Femur (tissue), 1 donor: ENCODE data around the gene ADGRA1.
A peak's percentile ranks its signal among the peaks of the same experiment; 100 is the strongest.
"Not testable (repeated sequence)": the region's sequence is repeated elsewhere in the genome, so short reads cannot be mapped to it uniquely, and the experiment has no call there.

Source experiments
- DNase-seq: peaks from one replicate; pipeline ENCODE4 v3.0.0-alpha.2; 2017

Gene ADGRA1

DNA sequence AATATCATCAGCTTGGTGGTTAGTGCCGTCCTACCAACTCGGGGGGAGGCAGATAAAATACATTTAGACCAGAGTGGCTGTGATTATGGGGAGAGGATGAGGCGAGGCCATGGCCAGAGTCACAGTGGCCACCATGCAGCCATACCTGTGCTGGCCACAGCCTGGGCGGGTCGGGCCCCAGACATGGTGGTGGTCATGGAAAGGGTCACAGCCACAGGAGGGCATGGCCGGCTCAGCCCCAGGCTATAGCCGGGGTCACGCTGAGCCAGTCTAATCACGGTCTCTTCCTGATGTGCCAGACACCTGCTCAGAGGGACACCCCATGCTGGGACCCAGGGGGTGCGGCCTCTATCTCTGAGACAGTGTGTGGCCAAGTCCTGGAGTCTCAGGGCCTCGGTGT is 10.2 kb downstream of the ADGRA1 start:
- no peak for DNase-seq

DNA sequence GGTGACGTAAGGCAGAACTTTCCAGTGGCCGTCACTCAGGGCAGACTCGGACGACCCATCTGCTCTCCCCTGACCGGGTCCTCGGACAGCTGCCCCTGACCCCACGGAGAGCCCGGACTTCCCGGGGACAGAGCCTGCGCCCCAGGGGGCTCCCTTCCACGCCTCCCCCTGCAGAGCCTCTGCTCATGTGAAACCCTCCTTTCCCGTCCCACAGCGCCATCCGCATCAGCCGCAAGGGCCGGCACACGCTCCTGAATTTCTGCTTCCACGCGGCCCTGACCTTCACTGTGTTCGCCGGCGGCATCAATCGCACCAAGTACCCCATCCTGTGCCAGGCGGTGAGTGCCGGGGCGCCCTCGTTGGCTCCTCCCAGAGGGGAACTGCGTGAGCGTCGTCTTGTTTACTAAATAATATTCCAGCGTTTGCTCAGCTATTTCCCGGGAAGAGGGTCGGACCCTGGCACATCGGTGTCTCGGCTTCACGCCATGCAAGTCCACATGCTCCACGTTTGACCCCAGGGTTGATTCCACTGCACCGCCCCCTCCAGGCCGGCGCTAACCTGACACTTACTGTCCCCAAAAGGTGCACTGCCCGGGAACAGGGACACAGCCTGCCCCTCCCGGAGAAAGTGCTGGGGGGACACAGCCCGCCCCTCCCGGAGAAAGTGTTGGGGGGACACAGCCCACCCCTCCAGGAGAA is 10.9 kb downstream of the ADGRA1 start:
- DNase-seq: no peak

DNA sequence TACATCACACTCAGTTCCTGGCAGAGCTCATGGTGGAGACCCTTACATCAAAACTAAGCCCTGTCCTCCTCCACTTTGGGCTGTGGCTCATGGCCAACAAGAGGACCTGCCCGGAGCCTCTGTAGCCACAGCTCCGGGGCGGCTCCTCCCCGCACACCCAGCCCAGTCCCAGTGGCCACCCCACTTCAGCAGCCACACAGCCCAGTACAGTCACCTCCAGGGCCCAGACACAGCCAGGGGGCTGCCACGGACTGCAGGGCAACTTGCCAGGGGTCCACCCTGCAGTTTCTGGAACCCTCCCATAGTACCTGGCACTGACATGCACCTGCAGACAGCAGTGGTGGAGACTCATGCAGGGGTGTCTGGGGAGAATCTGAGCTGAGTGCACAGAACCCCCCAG is 11.8 kb downstream of the ADGRA1 start:
- no peak for DNase-seq

DNA sequence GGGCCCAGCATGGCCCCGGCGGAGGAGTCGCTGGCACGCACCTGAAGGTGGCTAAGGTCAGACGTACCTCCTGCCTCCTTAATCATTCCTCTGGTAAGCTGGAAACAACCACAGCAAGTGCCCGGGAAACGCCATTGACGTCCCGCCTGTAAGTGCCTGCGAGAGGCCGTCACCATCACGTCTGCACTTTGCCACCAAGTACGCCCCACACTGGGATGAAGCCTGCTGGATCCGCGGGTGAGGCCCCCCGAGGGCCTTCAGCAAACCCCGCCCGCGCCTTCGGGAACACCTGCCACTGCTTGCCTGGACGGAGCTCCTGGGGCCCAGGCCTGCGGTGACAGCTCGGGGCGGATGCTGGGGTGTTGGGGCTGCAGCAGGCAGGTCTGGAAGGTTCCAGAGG is 12.5 kb downstream of the ADGRA1 start:
- no peak for DNase-seq

GRCh38 chr10:133100706-133101415 is 13.1 kb downstream of the ADGRA1 start:
- DNase-seq: no peak

GRCh38 chr10:133101416-133101810 is 13.7 kb downstream of the ADGRA1 start:
- DNase-seq: no peak

- no peak for DNase-seq
Measured at GRCh38 chr10:133102415-133103095, 14.8 kb downstream of the ADGRA1 start.

- no peak for DNase-seq
Measured at GRCh38 chr10:133103311-133103910, 15.7 kb downstream of the ADGRA1 start.

DNA sequence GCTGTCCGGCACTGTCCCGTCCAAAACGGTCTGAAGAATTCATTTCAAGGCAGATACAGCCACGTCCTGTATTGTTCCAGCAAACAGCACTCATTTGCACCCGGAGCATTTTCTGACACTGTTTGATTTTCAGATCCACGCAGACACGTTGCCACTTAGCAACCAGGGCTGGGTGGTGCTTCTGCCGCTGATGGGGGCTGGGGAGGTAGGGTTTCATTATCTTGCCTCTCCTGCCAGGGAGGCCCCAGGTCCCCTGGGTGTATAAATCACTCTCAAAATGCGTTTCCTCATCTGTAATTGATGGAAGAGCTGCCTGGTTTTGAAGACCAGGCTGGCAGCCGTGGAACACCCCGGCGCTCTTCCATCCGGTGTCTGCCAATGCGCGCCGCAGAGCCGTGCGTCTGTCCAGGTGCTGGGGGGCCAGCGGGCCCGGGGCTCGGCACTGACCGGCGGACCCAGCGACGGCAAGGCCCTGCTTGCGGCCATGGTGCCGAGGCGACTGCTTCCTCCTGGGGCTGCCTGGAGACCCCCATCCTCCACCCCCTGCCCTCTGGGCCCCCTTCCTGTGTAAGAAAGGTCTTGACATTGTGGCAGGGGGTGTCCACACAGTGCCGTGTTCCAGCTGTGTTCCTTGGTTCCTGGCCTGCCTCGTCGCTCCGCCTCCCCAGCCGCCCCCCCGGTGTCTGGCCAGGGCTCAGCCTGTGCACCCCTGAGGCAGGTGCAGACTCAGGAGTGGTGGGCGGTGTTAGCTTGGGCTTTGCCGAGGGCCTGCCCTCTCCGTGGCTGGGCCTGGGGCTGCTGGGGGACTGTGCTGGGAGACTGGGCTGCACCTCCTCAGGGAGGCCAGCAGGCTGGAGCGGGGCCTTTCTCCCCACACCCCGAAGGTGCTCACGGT is 16.6 kb downstream of the ADGRA1 start:
- no peak for DNase-seq

GRCh38 chr10:133104963-133105640 is 17.4 kb downstream of the ADGRA1 start:
- peak; percentile 46 for DNase-seq

GRCh38 chr10:133105686-133106390 is 18.1 kb downstream of the ADGRA1 start:
- no peak for DNase-seq

DNA sequence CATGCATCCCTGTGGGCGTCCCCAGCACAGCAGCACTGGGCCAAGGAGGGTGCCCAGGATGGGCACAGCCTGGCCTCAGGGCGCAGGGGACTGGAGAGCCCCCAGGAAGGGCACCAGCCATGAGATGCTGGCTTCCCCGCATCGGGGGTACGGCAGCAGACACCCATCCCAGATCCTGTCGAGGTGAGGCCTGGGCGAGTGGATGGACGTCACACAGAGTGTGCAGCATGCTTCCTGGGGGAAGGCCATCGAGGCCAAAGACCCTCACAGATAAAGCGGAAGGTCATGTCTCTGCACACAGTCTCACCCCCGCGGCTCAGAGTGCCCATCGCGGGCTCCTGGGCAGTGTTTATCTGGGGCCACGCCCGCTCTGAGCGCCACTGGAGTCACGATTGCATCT is 18.8 kb downstream of the ADGRA1 start:
- DNase-seq: no peak

- DNase-seq: no peak
Measured at GRCh38 chr10:133107442-133107841, 19.7 kb downstream of the ADGRA1 start.

DNA sequence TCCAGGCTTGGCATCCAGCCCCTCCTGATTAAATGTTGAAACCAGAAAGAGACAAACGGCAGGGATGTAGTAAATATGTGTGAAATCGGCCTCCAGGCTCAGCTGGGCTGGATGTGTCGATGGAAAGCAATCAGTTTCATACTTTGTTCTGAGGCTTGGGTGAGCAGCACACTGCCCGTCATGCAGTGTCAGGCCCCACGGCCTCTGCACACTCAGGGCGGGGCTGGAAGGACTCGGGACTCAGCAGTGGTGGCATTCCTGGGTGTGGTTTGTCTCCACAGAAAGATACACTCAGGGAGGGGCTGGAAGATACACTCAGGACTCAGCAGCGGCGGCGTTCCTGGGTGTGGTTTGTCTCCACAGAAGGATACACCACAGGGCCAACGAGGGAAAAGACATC is 22.0 kb downstream of the ADGRA1 start:
- no peak for DNase-seq

DNA sequence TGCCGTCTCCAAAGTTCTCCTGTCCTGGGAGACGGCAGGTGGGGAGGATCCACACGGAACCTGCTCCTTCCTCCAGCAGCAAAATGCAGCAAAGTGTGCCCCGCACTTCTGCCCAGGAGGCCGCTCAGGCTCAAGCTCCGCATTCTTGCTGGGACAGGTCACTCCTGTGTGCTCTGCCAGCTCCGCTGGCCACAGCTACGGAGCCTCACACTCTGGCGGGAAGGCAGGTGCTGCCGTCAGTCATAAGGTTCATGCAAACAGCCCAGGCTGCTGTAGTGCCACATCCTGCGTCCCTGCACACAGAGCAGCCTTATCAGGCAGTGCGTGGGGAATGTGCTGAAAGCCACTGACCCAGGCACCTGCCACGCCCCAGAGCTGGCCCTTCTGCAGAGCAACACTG is 22.4 kb downstream of the ADGRA1 start:
- peak; percentile 79 for DNase-seq

DNA sequence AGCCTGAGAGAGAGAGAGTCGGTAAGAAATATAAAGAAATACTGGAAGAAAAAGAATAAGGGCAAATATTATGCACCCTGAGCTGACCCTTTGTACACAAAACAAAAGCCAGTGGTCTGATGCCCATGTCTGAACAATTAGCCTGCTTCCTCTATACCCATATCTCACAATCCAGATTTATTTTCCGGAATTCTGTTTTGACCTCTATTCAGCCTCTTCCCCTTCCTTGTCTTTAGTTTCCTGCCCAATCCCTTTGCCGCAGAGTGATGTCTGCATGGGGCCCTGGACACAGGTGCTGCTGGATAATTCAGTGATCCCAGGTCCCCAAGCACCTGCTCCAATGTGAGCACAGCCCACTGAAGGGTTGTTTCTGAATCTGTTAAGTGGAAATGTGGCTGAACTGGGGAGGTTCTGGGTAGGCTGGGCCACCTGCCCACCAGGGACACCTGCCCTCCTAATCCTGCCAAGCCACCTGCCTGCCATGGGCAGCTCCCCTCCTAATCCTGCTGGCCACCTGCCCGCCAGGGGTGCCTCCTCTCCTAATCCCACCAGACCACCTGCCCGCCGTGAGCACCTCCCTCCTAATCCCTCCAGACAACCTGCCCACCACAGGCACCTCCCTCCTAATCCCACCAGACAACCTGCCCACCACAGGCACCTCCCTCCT is 23.0 kb downstream of the ADGRA1 start:
- DNase-seq: no peak

GRCh38 chr10:133111640-133112039 is 23.9 kb downstream of the ADGRA1 start:
- DNase-seq: not testable (repeated sequence)

DNA sequence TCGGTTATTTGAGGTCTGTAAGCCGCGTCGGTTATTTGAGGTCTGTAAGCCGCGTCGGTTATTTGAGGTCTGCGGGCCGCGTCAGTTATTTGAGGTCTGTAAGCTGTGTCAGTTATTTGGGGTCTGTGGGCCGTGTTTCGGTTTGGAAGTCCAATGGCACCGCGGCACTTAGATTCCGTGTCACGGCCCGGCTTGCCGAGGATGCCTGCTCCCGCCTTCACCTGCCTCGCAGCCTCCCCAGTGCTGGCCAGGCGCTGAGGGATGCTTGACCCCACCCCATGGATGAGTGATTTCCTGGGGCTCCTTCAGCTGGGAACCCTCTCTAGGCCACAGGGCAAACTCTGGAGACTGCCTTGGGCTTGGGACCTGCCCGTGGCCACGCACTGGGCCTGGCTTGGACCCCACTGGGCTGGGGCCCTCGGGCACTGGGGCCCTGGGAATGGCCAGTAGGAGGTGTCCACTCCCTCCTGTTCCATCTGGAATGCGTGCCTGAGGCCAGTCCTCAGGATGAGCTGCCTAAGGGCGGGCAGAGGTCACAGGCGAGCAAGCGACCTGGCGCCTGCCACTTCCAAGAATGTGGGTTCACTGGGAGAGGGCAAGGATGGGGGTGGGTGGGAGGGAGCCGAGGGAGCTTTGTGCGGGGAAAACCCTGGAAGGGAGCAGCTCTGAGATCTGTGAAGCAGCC is 25.6 kb downstream of the ADGRA1 start:
- no peak for DNase-seq

DNA sequence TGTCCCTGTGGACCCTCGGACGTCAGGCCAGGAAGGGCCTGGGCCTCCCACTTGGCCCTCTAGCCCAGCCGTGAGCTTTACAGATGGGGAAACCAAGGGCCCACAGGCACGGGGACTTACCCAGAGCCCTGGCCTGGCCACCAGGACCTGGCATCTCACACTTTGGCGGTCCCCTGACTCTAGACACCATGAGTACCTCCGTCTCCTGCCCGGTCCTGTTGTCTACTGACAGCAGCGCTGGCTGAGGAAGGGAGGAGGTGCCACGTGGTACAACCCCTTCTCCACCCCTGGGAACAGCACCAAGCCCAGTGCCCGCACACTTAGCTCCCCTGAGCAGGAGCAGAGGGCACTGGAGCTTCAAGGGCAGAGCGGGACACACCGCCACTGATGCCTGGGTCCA is 26.1 kb downstream of the ADGRA1 start:
- no peak for DNase-seq

- DNase-seq: no peak
Measured at GRCh38 chr10:133114251-133114650, 26.5 kb downstream of the ADGRA1 start.
